Endothelial cell of umbilical vein (primary cell): Measurements from ENCODE around the gene TMEM151A. TPM values are rescaled to one million over a fixed set of nuclear protein-coding genes. Genes with fewer than 3 reads are reported as not detected.

Experiments
- BruUV-seq: library from RNA; stranded (reverse); fragments of 400-500 nt; replicated peaks from 2 replicates; lab custom pipeline; 2021; lab: Mats Ljungman, UMichigan
- CTCF ChIA-PET: fragments of 300-600, 350-600 bp; sonication (Branson Sonifier 250); formaldehyde crosslinking; loops from one replicate; lab custom pipeline; 2021; ENCODE audit warnings: antibody characterized with exemption, inconsistent platforms; lab: Charles Lee
- POLR2A ChIA-PET: fragments of 300-600, 350-600 bp; sonication (Branson Sonifier 250); formaldehyde crosslinking; loops from one replicate; lab custom pipeline; 2021; ENCODE audit warnings: antibody characterized with exemption, inconsistent platforms; lab: Charles Lee
- DNase-seq: peaks from one replicate; pipeline ENCODE4 v3.0.0-alpha.2; 2011; ENCODE audit warnings: low read depth, low spot score
- FAIRE-seq: peaks from 2 replicates; lab custom pipeline; 2011; peaks lifted over from hg19 to GRCh38; lab: Jason Lieb, UNC
- H2AFZ ChIP-seq: 2 replicates; pipeline ENCODE4 v1.6.0; 2012; ENCODE audit warnings: low read depth, low read length, control low read depth, inconsistent platforms
- H3K27ac ChIP-seq: 2 replicates; pipeline ENCODE4 v1.5.1; 2011; ENCODE audit warnings: low read depth, mild to moderate bottlenecking, control low read depth, low read length, moderate library complexity; ENCODE audit not compliant: insufficient read depth
- H3K27me3 ChIP-seq, 2 experiments: 2 replicates each; pipeline versions ENCODE4 v1.6.0 to v1.6.1; 2011; ENCODE audit warnings: low read length in 2 of 2, mixed read lengths in 1 of 2; ENCODE audit not compliant: control insufficient read depth in 2 of 2, insufficient read depth in 2 of 2
- H3K36me3 ChIP-seq, 2 experiments: 2 replicates in 1 of 2; 3 replicates in 1 of 2; pipeline ENCODE4 v1.5.1; 2011; ENCODE audit warnings: low read length in 2 of 2, mild to moderate bottlenecking in 1 of 2, moderate library complexity in 1 of 2; ENCODE audit not compliant: control insufficient read depth in 2 of 2, insufficient read depth in 2 of 2; ENCODE audit errors: extremely low read depth in 1 of 2
- H3K4me1 ChIP-seq: 3 replicates; pipeline ENCODE4 v1.5.1; 2011; ENCODE audit warnings: mild to moderate bottlenecking, low read length; ENCODE audit not compliant: control insufficient read depth, insufficient read depth; ENCODE audit errors: extremely low read depth
- H3K4me2 ChIP-seq: 2 replicates; pipeline ENCODE4 v1.6.1; 2011; ENCODE audit warnings: low read length, control low read depth, mixed read lengths; ENCODE audit not compliant: insufficient read depth
- H3K4me3 ChIP-seq, 3 experiments: fragments of 200-600 bp in 1 of 3; sonication (generic), shearing (Covaris generic) in 1 of 3; replicated peaks in 1 of 3; 2 replicates each; pipeline ENCODE4 v1.5.1; 2011 to 2016; ENCODE audit warnings: control low read depth in 3 of 3, low read length in 3 of 3, mild to moderate bottlenecking in 2 of 3, inconsistent platforms in 1 of 3, low read depth in 1 of 3, moderate library complexity in 1 of 3; ENCODE audit not compliant: insufficient read depth in 1 of 3
- H3K79me2 ChIP-seq: 2 replicates; pipeline ENCODE4 v1.6.0; 2012; ENCODE audit warnings: low read length, inconsistent platforms; ENCODE audit not compliant: control insufficient read depth, insufficient read depth
- H3K9ac ChIP-seq: replicated peaks from 2 replicates; pipeline ENCODE3; 2011; ENCODE audit warnings: low read length, control low read depth; ENCODE audit not compliant: insufficient read depth; ENCODE audit errors: extremely low read depth
- H3K9me1 ChIP-seq: replicated peaks from 3 replicates; pipeline ENCODE4 v1.6.0; 2011; ENCODE audit warnings: mild to moderate bottlenecking, low read length; ENCODE audit not compliant: control insufficient read depth, insufficient read depth; ENCODE audit errors: extremely low read depth
- H3K9me3 ChIP-seq: replicated peaks from 2 replicates; pipeline ENCODE4 v1.5.1; 2012; ENCODE audit warnings: low read length, inconsistent platforms; ENCODE audit not compliant: control insufficient read depth, insufficient read depth
- H4K20me1 ChIP-seq: replicated peaks from 2 replicates; pipeline ENCODE3; 2011; ENCODE audit warnings: mild to moderate bottlenecking, low read length; ENCODE audit not compliant: control insufficient read depth, insufficient read depth; ENCODE audit errors: extremely low read depth
- CTCF ChIP-seq, 2 donors: IDR thresholded peaks; 1 replicate in 1 of 2; 2 replicates in 1 of 2; pipeline ENCODE4 v1.5.1; 2011; ENCODE audit warnings: low read length in 2 of 2, mild to moderate bottlenecking in 2 of 2, moderate library complexity in 2 of 2, control low read depth in 1 of 2, inconsistent platforms in 1 of 2, low read depth in 1 of 2; ENCODE audit not compliant: insufficient read depth in 1 of 2; ENCODE audit errors: extremely low read depth in 1 of 2
- EZH2 ChIP-seq: IDR thresholded peaks from 2 replicates; pipeline ENCODE4 v1.6.1; 2012; ENCODE audit warnings: borderline replicate concordance, low read depth, mild to moderate bottlenecking, moderate library complexity, low read length, inconsistent platforms; ENCODE audit not compliant: severe bottlenecking
- FOS ChIP-seq: IDR thresholded peaks from 2 replicates; pipeline ENCODE4 v1.6.1; 2011; ENCODE audit warnings: mild to moderate bottlenecking, low read length, moderate library complexity, borderline replicate concordance; ENCODE audit not compliant: insufficient read depth
- GATA2 ChIP-seq: IDR thresholded peaks from 2 replicates; pipeline ENCODE4 v1.7.0; 2011; ENCODE audit warnings: low read depth, mild to moderate bottlenecking, moderate library complexity, mixed read lengths, low read length; ENCODE audit not compliant: insufficient read length, insufficient read depth
- JUN ChIP-seq: IDR thresholded peaks from 2 replicates; pipeline ENCODE4 v1.6.1; 2011; ENCODE audit warnings: borderline replicate concordance, low read depth; ENCODE audit not compliant: insufficient read length, insufficient read depth
- MAX ChIP-seq: IDR thresholded peaks from 2 replicates; pipeline ENCODE4 v1.6.1; 2011; ENCODE audit not compliant: insufficient read depth, insufficient read length
- MYC ChIP-seq: IDR thresholded peaks from one replicate; pipeline ENCODE4 v1.6.1; 2011; ENCODE audit warnings: mild to moderate bottlenecking, low read depth, low read length
- POLR2A ChIP-seq: IDR thresholded peaks from 2 replicates; pipeline ENCODE4 v1.6.1; 2012; ENCODE audit warnings: low read depth, mild to moderate bottlenecking, control low read depth, low read length
- POLR2AphosphoS5 ChIP-seq: IDR thresholded peaks from 2 replicates; pipeline ENCODE4 v1.6.1; 2012; ENCODE audit warnings: low read depth, mild to moderate bottlenecking, control low read depth, low read length, moderate library complexity; ENCODE audit not compliant: insufficient read depth
- dilution Hi-C: fragments of 300-500 bp; cut with MboI; formaldehyde crosslinking; loops from one replicate; pipeline ENCODE4 v1.15.0; 2019; ENCODE audit warnings: low sequenced_read_pairs; ENCODE audit not compliant: extremely low pct_ligation_motif_present
- intact Hi-C: fragments of 100-400 bp; cut with micrococcal nuclease; formaldehyde crosslinking; loops from one replicate; pipeline ENCODE4 v1.10.0; 2022
- polyA plus RNA-seq, 4 experiments: library from polyadenylated mRNA; depleted of rRNA in 3 of 4; stranded (reverse) in 3 of 4; unstranded in 1 of 4; fragments of >200 nt; gene quantifications; 2 replicates each; pipeline versions ENCODE4 v1.2.1 to v1.2.3, GENCODE V29; 2011 to 2012; ENCODE audit warnings: missing spikeins in 1 of 4
- total RNA-seq: library from RNA; stranded (reverse); gene quantifications from 2 replicates; pipeline ENCODE4 v1.2.3, GENCODE V29; 2021

Gene TMEM151A
- total and polyA plus RNA-seq, 2 donors (not counting 3 experiments of a cell fraction or from before 2014, with no cell fraction given): not detected

- FAIRE-seq (no peak), DNase-seq (no peak)
- Histone ChIP-seq H3K4me3 (no peak overlapping the region), H3K9ac (no peak overlapping the region), H3K36me3 (peaks cover 0 to 7% of the 10 kb centered on the region in 2 experiments), H3K27ac (no peak overlapping the region), H3K79me2 (peaks cover 12% of the 10 kb centered on the region), H4K20me1 (no peaks in the 10 kb centered on the region), H3K27me3 (peaks cover 0 to 4% of the 10 kb centered on the region in 2 experiments), H3K4me1 (peaks cover 7% of the 10 kb centered on the region), H3K9me1 (no peaks in the 10 kb centered on the region), H2AFZ (no peak overlapping the region), H3K4me2 (no peak overlapping the region), H3K9me3 (no peaks in the 10 kb centered on the region)
- no TSS peak for BruUV-seq
- ChIA-PET POLR2A (no interaction called here), CTCF (interaction anchor here (1.0 to 3.2 kb wide), 4 partner anchors 7 to 62 kb away, joined by 3 to 53 read pairs (median 11); partner anchors contain the start of genes RAB1B and TMEM151A)
- dilution Hi-C loops (no loop called here), intact Hi-C loops (no loop called here)
- no peak for TF ChIP-seq EZH2
- no peak for TF ChIP-seq FOS
- TF ChIP-seq POLR2A: no peak
- TF ChIP-seq MYC: no peak
- TF ChIP-seq POLR2AphosphoS5: no peak
- no peak for TF ChIP-seq JUN
Observed at GRCh38 chr11:66283461-66284105, 8.1 kb upstream of the TMEM151A start.

- TF ChIP-seq CTCF (IDR thresholded peaks at IDR 0.05; ENCODE audit: extremely low read depth in 1 of 2, insufficient read depth in 1 of 2, low read depth in 1 of 2, low read length in 2 of 2) (no peak), MAX (no peak), POLR2A (no peak), GATA2 (no peak), JUN (no peak), MYC (no peak), FOS (no peak), EZH2 (no peak), POLR2AphosphoS5 (no peak)
- Histone ChIP-seq H3K4me1 (peaks cover 7% of the 10 kb centered on the region), H3K9me1 (no peaks in the 10 kb centered on the region), H3K27me3 (no peaks in the 10 kb centered on the region), H3K4me3 (no peak overlapping the region), H3K9ac (no peak overlapping the region), H3K9me3 (no peaks in the 10 kb centered on the region), H3K4me2 (no peak overlapping the region), H2AFZ (no peak overlapping the region), H3K36me3 (peaks cover 0 to 7% of the 10 kb centered on the region in 2 experiments), H3K79me2 (peaks cover 12% of the 10 kb centered on the region), H3K27ac (no peak overlapping the region), H4K20me1 (no peaks in the 10 kb centered on the region)
- FAIRE-seq (no peak), DNase-seq (no peak)
- dilution Hi-C loops (no loop called here), intact Hi-C loops (no loop called here)
- CTCF ChIA-PET: interaction anchor here (1.0 to 2.0 kb wide), 2 partner anchors 62 to 63 kb away, joined by 3 to 6 read pairs; no protein-coding TSS in a partner anchor
- BruUV-seq: no TSS peak
- POLR2A ChIA-PET: no interaction called here
Observed at GRCh38 chr11:66284526-66285078, 7.1 kb upstream of the TMEM151A start.
